Left ventricle myocardium superior (tissue), 1 donor: ENCODE measurements around the gene PSKH1. TPM values are rescaled to one million over a fixed set of nuclear protein-coding genes. Genes with fewer than 3 reads are reported as not detected.
"Not testable (repeated sequence)": the region's sequence is repeated elsewhere in the genome, so short reads cannot be mapped to it uniquely, and the experiment has no call there.

Experiments
- ATAC-seq: fragments of 200-7000 bp; cut with Tn5 transposase; one replicate; pipeline ENCODE4 v1.9.1; 2020; ENCODE audit warnings: mild to moderate bottlenecking, moderate library complexity
- DNase-seq: peaks from one replicate; pipeline ENCODE4 v3.0.0-alpha.2; 2020
- intact Hi-C: fragments of 100-400 bp; cut with micrococcal nuclease; formaldehyde crosslinking; loops from one replicate; pipeline ENCODE4 v1.11.0; 2022
- total RNA-seq: library from RNA; stranded (reverse); fragmentation: NEBNext Ultra II Directional; extraction: Animal tissue kit (Norgen Biotek cat#: 25700); gene quantifications from one replicate; pipeline ENCODE4 v1.2.1, GENCODE V29; 2021
- donor health status: DM: no; HTN: yes; CAD: no; lungs with severe emphysema.

Gene PSKH1
- total RNA-seq, 1 donor from 2014 or later: 18.1 TPM

- intact Hi-C loops, ATAC-seq, DNase-seq: not testable (repeated sequence)
Observed at GRCh38 chr16:67864044-67864443, 29.0 kb upstream of the PSKH1 start.

- DNase-seq: no peak
- no peak for ATAC-seq
- intact Hi-C loops: no loop called here
Observed at GRCh38 chr16:67864594-67864993, 28.5 kb upstream of the PSKH1 start.

- intact Hi-C loops: no loop called here
- DNase-seq (no peak), ATAC-seq (no peak)
Observed at GRCh38 chr16:67865318-67865717, 27.7 kb upstream of the PSKH1 start.

- ATAC-seq: no peak
- intact Hi-C loops: no loop called here
- no peak for DNase-seq
Observed at GRCh38 chr16:67868290-67868689, 24.8 kb upstream of the PSKH1 start.

DNA sequence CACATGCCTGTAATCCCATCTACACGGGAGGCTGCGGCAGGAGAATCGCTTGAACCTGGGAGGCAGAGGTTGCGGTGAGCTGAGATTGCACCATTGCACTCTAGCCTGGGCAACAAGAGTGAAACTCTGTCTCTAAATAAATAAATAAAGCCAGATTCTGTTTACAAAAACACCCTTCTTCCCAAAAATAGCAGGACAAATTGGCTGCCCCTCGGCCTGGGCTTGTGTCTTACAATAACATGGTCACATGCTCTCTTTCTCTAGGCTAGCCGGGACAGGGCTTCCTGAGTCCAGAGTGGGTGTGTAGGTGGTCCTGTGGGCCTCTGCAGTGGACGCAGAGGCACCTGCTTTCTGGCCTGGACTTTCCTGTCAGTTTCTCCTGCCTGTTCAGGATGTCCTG is 23.4 kb upstream of the PSKH1 start:
- intact Hi-C loops: no loop called here
- no peak for ATAC-seq
- DNase-seq: no peak

DNA sequence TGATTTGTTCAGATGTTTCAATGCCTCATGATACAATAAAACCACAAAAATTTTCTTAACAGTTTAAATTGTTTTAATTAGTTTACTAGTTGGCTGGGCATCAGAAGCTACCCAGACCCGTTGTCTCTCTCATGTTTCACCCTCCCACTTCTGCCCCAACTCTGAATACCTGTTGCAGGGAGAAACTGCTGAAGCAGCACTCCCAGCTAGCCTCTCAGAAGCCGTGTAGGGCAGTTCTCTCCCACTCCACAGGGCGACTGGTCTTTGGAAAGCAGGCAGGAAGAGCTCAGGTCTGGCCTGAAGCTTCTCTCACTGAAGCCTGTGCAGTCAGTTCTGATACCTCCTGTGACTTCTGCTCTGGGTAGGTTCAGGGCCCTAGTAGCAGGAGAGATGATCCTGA is 21.8 kb upstream of the PSKH1 start:
- intact Hi-C loops: no loop called here

DNA sequence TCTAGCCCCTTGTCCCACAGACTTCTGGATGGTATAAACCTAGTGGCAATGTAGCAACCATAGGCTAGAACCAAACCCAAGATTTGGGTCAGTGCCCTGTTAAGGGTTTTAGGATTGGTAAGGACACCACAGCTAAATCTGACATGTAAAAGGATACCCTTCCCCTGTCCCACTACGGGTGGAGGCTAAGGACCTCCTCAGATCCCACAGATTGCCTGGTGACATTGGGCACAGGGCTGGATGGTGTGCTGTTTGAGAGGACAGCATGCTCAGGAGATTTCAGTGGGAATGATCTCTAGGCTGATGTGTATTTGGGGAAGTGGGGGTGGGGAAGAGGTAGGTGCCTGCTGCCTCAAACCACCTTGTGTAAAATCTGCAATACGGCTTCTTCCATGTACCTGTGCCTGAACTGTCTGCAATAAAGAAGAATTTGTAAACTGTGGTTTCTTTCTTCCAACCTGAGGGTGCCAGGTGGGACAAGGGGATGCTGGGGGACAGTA is 20.9 kb upstream of the PSKH1 start:
- no peak for DNase-seq
- intact Hi-C loops: no loop called here
- ATAC-seq: no peak

More for the DNA sequence above, 21.8 kb upstream of the PSKH1 start:
- ATAC-seq: no peak
- DNase-seq: no peak

DNA sequence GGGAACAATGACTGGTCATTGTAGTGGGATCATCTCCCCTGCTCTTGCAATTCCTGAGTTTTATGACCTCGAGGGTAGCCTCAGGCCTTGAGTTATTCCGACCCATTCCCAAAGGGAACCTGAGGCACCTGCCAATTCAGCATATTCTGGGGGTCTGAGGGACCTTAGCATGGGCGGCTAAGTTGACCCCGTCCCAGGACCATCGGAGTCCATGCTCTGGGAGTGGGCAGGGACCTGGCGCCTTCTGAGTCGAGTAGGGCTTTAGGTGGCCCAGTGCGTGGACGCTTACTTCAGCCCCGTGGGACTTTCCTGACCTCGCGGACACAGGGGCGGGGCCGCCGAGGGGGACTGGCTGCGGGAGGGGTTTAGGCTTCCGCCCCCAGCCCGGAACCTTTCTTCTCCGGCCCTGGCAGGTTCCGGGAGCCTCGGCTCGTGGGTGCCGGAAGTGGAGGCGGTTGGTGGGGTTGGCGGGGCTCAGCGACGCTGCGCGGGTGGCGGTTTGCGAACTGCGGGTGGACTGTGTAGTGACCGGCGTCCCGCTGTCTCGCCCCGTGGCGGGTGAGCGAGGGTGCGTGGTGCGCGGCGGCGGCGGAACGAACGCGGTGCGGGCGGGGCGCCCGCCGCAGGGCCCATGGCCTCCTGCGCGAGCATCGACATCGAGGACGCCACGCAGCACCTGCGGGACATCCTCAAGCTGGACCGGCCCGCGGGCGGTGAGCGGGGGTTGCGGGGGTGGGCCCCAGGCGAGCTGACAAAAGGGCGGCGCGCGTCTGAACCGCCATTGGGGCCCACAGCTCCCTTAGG is 20.2 kb upstream of the PSKH1 start, which contains the start of gene EDC4:
Gene EDC4 (plus strand): TSS at position 422 of the 804 bp plus-strand sequence. CDS start 210 bp downstream, at position 632.
- peak; percentile 93 for ATAC-seq

GRCh38 chr16:67873435-67874370 is 19.4 kb upstream of the PSKH1 start:
- ATAC-seq (no peak), DNase-seq (no peak)
- intact Hi-C loops: no loop called here

More for the DNA sequence above, 20.2 kb upstream of the PSKH1 start, which contains the start of gene EDC4:
- peak; percentile 91 for DNase-seq
- intact Hi-C loops: no loop called here

DNA sequence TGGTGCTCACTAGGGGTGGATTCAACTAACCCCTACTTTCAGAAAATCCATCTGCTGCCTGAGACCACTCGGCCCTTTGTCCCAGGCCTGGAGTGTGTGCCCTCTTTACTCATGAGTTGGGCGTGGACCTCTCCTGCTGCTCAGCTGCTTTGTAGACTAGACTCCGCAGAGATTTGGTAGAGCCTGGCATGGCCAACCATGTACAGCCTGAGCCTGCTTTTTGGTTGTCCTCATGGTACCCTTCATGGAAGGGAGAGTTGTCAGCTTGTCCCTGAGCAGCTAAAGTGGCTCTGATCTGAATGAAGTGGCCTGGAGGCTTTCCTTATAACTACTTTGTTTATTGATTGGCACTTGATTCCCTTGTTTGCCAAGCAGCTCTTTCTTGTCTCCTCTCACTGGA is 18.7 kb upstream of the PSKH1 start:
- ATAC-seq (no peak), DNase-seq (no peak)
- intact Hi-C loops: no loop called here

DNA sequence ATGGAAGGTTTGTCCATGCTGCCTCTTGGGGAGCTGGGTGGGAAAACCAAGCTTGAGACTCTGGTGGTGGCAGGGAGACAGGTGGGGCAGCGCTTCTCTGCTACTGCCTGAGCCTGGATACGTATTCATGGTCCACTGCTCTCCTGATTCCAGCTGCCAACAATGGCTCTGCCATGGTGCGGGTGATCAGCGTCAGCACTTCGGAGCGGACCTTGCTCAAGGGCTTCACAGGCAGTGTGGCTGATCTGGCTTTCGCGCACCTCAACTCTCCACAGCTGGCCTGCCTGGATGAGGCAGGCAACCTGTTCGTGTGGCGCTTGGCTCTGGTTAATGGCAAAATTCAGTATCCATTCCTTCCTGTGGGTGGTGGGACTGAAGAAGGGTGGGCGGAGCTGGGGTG is 16.0 kb upstream of the PSKH1 start:
- ATAC-seq: no peak
- no peak for DNase-seq

DNA sequence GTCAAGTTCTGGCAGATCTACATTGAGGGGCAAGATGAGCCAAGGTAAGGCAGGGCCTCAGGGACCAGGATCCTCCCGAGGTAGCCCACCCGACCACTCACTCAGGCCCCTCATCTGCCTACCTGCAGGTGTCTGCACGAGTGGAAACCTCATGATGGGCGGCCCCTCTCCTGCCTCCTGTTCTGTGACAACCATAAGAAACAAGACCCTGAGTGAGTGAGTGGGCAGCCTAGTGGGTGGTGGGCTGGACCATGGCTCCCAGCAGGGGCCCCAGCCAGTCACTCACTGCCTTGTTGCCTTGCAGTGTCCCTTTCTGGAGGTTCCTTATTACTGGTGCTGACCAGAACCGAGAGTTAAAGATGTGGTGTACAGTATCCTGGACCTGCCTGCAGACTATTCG is 14.8 kb upstream of the PSKH1 start:
- DNase-seq (no peak), ATAC-seq (no peak)
- intact Hi-C loops: no loop called here

More for the DNA sequence above, 16.0 kb upstream of the PSKH1 start:
- intact Hi-C loops: no loop called here

DNA sequence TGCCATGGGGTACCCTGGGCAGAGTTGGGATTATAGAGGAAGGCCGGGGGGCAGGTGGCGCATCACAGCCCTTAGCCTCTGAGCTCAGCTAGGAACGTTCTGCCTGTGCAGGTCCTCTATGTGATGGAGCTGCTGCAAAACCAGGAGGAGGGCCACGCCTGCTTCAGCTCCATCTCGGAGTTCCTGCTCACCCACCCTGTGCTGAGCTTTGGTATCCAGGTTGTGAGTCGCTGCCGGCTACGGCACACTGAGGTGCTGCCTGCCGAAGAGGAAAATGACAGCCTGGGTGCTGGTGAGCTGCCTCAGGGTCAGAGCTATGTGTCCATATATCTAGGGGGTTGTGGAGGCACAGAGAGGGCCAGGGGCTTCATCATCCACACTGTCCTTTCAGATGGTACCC is 14.2 kb upstream of the PSKH1 start:
- intact Hi-C loops: no loop called here
- DNase-seq: no peak
- no peak for ATAC-seq

- ATAC-seq (no peak), DNase-seq (no peak)
- intact Hi-C loops: no loop called here
Observed at GRCh38 chr16:67879462-67879861, 13.6 kb upstream of the PSKH1 start.

- no peak for DNase-seq
- ATAC-seq: no peak
- intact Hi-C loops: no loop called here
Observed at GRCh38 chr16:67879936-67880335, 13.1 kb upstream of the PSKH1 start.

DNA sequence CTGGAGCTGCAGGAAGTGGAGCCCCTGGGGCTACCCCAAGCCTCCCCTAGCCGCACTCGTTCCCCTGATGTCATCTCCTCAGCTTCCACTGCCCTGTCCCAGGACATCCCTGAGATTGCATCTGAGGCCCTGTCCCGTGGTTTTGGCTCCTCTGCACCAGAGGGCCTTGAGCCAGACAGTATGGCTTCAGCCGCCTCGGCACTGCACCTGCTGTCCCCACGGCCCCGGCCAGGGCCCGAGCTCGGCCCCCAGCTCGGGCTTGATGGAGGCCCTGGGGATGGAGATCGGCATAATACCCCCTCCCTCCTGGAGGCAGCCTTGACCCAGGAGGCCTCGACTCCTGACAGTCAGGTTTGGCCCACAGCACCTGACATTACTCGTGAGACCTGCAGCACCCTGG is 12.5 kb upstream of the PSKH1 start:
- intact Hi-C loops: no loop called here
- no peak for DNase-seq
- ATAC-seq: no peak

DNA sequence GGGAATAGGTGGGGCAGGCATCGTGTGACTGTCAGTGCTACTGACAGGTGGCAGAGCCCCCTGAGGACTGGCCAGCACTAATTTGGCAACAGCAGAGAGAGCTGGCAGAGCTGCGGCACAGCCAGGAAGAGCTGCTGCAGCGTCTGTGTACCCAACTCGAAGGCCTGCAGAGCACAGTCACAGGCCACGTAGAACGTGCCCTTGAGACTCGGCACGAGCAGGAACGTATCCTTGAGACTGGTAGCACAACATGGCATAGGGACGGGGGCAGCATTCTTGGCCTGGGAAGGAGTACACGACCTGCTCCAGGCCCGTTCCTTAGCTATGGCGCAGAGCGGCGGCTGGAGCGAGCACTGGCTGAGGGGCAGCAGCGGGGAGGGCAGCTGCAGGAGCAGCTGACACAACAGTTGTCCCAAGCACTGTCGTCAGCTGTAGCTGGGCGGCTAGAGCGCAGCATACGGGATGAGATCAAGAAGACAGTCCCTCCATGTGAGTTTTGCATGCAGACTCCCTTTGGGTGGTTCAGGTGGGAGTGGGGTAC is 11.4 kb upstream of the PSKH1 start:
- DNase-seq (peak; percentile 79), ATAC-seq (peak; percentile 66)
- intact Hi-C loops: no loop called here

- DNase-seq: peak; percentile 80
- ATAC-seq: peak; percentile 79
- intact Hi-C loops: no loop called here
Observed at GRCh38 chr16:67882374-67883145, 10.5 kb upstream of the PSKH1 start.
